HG02763 (cell line): ENCODE measurements around the gene TMEM87B.
"Not testable (repeated sequence)": the region's sequence is repeated elsewhere in the genome, so short reads cannot be mapped to it uniquely, and the experiment has no call there.

Experiments
- ATAC-seq: cut with Tn5 transposase; IDR thresholded peaks from one replicate; pipeline ENCODE4 v1.9.1; 2021; ENCODE audit warnings: mild to moderate bottlenecking, moderate library complexity; ENCODE audit not compliant: unreplicated experiment

TMEM87B gene

GRCh38 chr2:112065486-112065885 lies 10.4 kb downstream of the TMEM87B start:
- no peak for ATAC-seq

GRCh38 chr2:112065966-112066365 lies 10.9 kb downstream of the TMEM87B start:
- no peak for ATAC-seq

GRCh38 chr2:112069794-112070193 lies 14.7 kb downstream of the TMEM87B start:
- not testable (repeated sequence) for ATAC-seq

- no peak for ATAC-seq
Observed at GRCh38 chr2:112073875-112074274, 18.8 kb downstream of the TMEM87B start.

GRCh38 chr2:112074506-112074905 lies 19.4 kb downstream of the TMEM87B start:
- no peak for ATAC-seq

- no peak for ATAC-seq
Observed at GRCh38 chr2:112075490-112076260, 20.6 kb downstream of the TMEM87B start.

- no peak for ATAC-seq
Observed at GRCh38 chr2:112077814-112078213, 22.7 kb downstream of the TMEM87B start.

- no peak for ATAC-seq
Observed at GRCh38 chr2:112081262-112081661, 26.2 kb downstream of the TMEM87B start.

GRCh38 chr2:112084689-112085374 lies 29.8 kb downstream of the TMEM87B start:
- no peak for ATAC-seq

GRCh38 chr2:112085375-112085730 lies 30.3 kb downstream of the TMEM87B start:
- ATAC-seq, result no peak

- no peak for ATAC-seq
Observed at GRCh38 chr2:112085916-112086669, 31.0 kb downstream of the TMEM87B start.

GRCh38 chr2:112087346-112088020 lies 32.4 kb downstream of the TMEM87B start:
- peak; percentile 61 for ATAC-seq

- ATAC-seq, result no peak
Observed at GRCh38 chr2:112089375-112089774, 34.3 kb downstream of the TMEM87B start.

GRCh38 chr2:112092286-112093041 lies 37.4 kb downstream of the TMEM87B start:
- no peak for ATAC-seq

GRCh38 chr2:112093216-112093615 lies 38.1 kb downstream of the TMEM87B start:
- ATAC-seq, result no peak

GRCh38 chr2:112095681-112096080 lies 40.6 kb downstream of the TMEM87B start:
- ATAC-seq, result no peak

- ATAC-seq, result no peak
Observed at GRCh38 chr2:112096098-112096497, 41.0 kb downstream of the TMEM87B start.

- ATAC-seq, result no peak
Observed at GRCh38 chr2:112108178-112108832, 53.2 kb downstream of the TMEM87B start.

- ATAC-seq, result no peak
Observed at GRCh38 chr2:112109278-112109677, 54.2 kb downstream of the TMEM87B start.

- ATAC-seq, result no peak
Observed at GRCh38 chr2:112110966-112111365, 55.9 kb downstream of the TMEM87B start.
